OCI-LY1 (cell line): ENCODE results near the gene MLXIPL.
"Not testable (repeated sequence)": the region's sequence is repeated elsewhere in the genome, so short reads cannot be mapped to it uniquely, and the experiment has no call there.

Experiments used
- H2AFZ ChIP-seq: fragments of 200-600 bp; sonication (generic), shearing (Covaris generic); 2 replicates; pipeline ENCODE4 v1.6.0; 2014; ENCODE audit warnings: antibody characterized with exemption, mild to moderate bottlenecking, low read length
- H3F3A ChIP-seq: fragments of 200-600 bp; sonication (generic), shearing (Covaris generic); 2 replicates; pipeline ENCODE4 v1.6.0; 2014; ENCODE audit warnings: mild to moderate bottlenecking, antibody characterized with exemption, low read length, moderate library complexity; ENCODE audit not compliant: insufficient read depth
- H3K27ac ChIP-seq: fragments of 200-600 bp; sonication (generic); 2 replicates; pipeline ENCODE4 v1.5.1; 2014; ENCODE audit warnings: low read length, mixed run types, mild to moderate bottlenecking, low read depth; ENCODE audit not compliant: poor library complexity, severe bottlenecking
- H3K27me3 ChIP-seq: fragments of 200-600 bp; sonication (generic); 2 replicates; pipeline ENCODE4 v1.6.0; 2014; ENCODE audit warnings: antibody characterized with exemption, mild to moderate bottlenecking, low read length, moderate library complexity; ENCODE audit not compliant: insufficient read depth
- H3K36me3 ChIP-seq: fragments of 200-600 bp; sonication (generic); 2 replicates; pipeline ENCODE4 v1.6.1; 2014; ENCODE audit warnings: mild to moderate bottlenecking, antibody characterized with exemption, low read length, moderate library complexity, mixed read lengths; ENCODE audit not compliant: insufficient read depth
- H3K4me1 ChIP-seq: fragments of 200-600 bp; sonication (generic); 2 replicates; pipeline ENCODE4 v1.5.1; 2014; ENCODE audit warnings: mild to moderate bottlenecking, low read length, moderate library complexity; ENCODE audit not compliant: insufficient read depth, severe bottlenecking
- H3K4me2 ChIP-seq: fragments of 200-600 bp; sonication (generic), shearing (Covaris generic); 2 replicates; pipeline ENCODE4 v1.6.1; 2014; ENCODE audit warnings: low read length
- H3K4me3 ChIP-seq: fragments of 200-600 bp; sonication (generic); 2 replicates; pipeline ENCODE4 v1.5.1; 2014; ENCODE audit warnings: low read length, low read depth, mild to moderate bottlenecking, mixed read lengths; ENCODE audit not compliant: poor library complexity, severe bottlenecking
- H3K79me2 ChIP-seq: fragments of 200-600 bp; shearing (Covaris generic); 2 replicates; pipeline ENCODE4 v1.6.1; 2016; ENCODE audit warnings: mixed run types, low read length, mixed read lengths; ENCODE audit not compliant: insufficient read depth
- H3K9ac ChIP-seq: fragments of 200-600 bp; sonication (generic), shearing (Covaris generic); 2 replicates; pipeline ENCODE4 v1.6.1; 2014; ENCODE audit warnings: mild to moderate bottlenecking, low read length, mixed read lengths
- H3K9me2 ChIP-seq: fragments of 200-600 bp; sonication (generic), shearing (Covaris generic); 2 replicates; pipeline ENCODE4 v1.6.1; 2014; ENCODE audit warnings: low read depth, mild to moderate bottlenecking, low read length, mixed read lengths
- H3K9me3 ChIP-seq: fragments of 200-600 bp; shearing (Covaris generic); 2 replicates; pipeline ENCODE4 v1.6.1; 2014; ENCODE audit warnings: low read length, mixed read lengths
- H4K20me1 ChIP-seq: fragments of 200-600 bp; sonication (generic), shearing (Covaris generic); 2 replicates; pipeline ENCODE4 v1.6.0; 2016; ENCODE audit warnings: mild to moderate bottlenecking, low read length; ENCODE audit not compliant: insufficient read depth
- CTCF ChIP-seq: fragments of 200-600 bp; sonication (generic), shearing (Covaris generic); IDR thresholded peaks from 2 replicates; pipeline ENCODE4 v1.5.1; 2017; ENCODE audit warnings: mild to moderate bottlenecking, antibody characterized with exemption, low read length, moderate library complexity, mixed read lengths
- EZH2 ChIP-seq: fragments of 200-600 bp; sonication (generic), shearing (Covaris generic); IDR thresholded peaks from 2 replicates; pipeline ENCODE4 v1.8.0; 2017; ENCODE audit warnings: borderline replicate concordance, mixed run types, mild to moderate bottlenecking, antibody characterized with exemption, low read length, moderate library complexity, mixed read lengths

The MLXIPL gene

GRCh38 chr7:73567140-73567539 lies 57.2 kb downstream of the MLXIPL start:
- no peak overlapping the region for H3K4me2 ChIP-seq

GRCh38 chr7:73566431-73566830 lies 57.9 kb downstream of the MLXIPL start:
- H3K36me3 ChIP-seq, result peaks cover 32% of the 10 kb centered on the region
- H3K4me1 ChIP-seq, H3K4me3 ChIP-seq, H3F3A ChIP-seq, H3K79me2 ChIP-seq, H2AFZ ChIP-seq, H3K4me2 ChIP-seq, H3K27me3 ChIP-seq, H4K20me1 ChIP-seq, H3K27ac ChIP-seq, H3K9ac ChIP-seq, H3K9me3 ChIP-seq, H3K9me2 ChIP-seq: not testable (repeated sequence)

More at GRCh38 chr7:73567140-73567539, 57.2 kb downstream of the MLXIPL start:
- Histone ChIP-seq H4K20me1 (no peaks in the 10 kb centered on the region), H3K9ac (no peak overlapping the region), H3K79me2 (no peaks in the 10 kb centered on the region), H3K9me3 (0 out of 2 replicates have a peak, but pooled peaks cover 2% of the 10 kb centered on the region), H3F3A (no peaks in the 10 kb centered on the region), H2AFZ (no peak overlapping the region), H3K4me3 (no peak overlapping the region), H3K27ac (no peak overlapping the region), H3K36me3 (peaks cover 38% of the 10 kb centered on the region), H3K9me2 (no peaks in the 10 kb centered on the region), H3K4me1 (peaks cover 5% of the 10 kb centered on the region), H3K27me3 (no peaks in the 10 kb centered on the region)
- no peak for TF ChIP-seq CTCF
- no peak for TF ChIP-seq EZH2

GRCh38 chr7:73565675-73566340 lies 58.5 kb downstream of the MLXIPL start:
- H4K20me1 ChIP-seq, result no peaks in the 10 kb centered on the region
- peak overlapping the region; percentile 57 for H3K4me2 ChIP-seq
- H3F3A ChIP-seq, result no peaks in the 10 kb centered on the region
- H3K36me3 ChIP-seq, result peaks cover 26% of the 10 kb centered on the region
- no peaks in the 10 kb centered on the region for H3K27me3 ChIP-seq
- no peak overlapping the region for H2AFZ ChIP-seq
- peak overlapping the region; percentile 10; the same call in 1 of the 2 replicates for H3K9ac ChIP-seq
- H3K4me1 ChIP-seq, result peaks cover 5% of the 10 kb centered on the region
- H3K9me3 ChIP-seq, result 0 out of 2 replicates have a peak, but pooled peaks cover 2% of the 10 kb centered on the region
- no peaks in the 10 kb centered on the region for H3K9me2 ChIP-seq
- TF ChIP-seq EZH2, result no peak
- TF ChIP-seq CTCF, result no peak
- peak overlapping the region; percentile 5 for H3K4me3 ChIP-seq
- H3K27ac ChIP-seq, result no peak overlapping the region
- H3K79me2 ChIP-seq, result no peaks in the 10 kb centered on the region
